ENCODE measurements around the gene INSC. TPM values are rescaled to one million over a fixed set of nuclear protein-coding genes. Genes with fewer than 3 reads are reported as not detected.

The INSC gene
- total and polyA plus RNA-seq, 2 of the 8 experiments (the other 6 are each of a cell fraction or from before 2014, with no cell fraction given), result 0.58 to 0.59 TPM

GRCh38 chr11:15159085-15159484 lies 44.4 kb downstream of the INSC start:
- ChIA-PET CTCF (ENCODE audit: partially characterized antibody) (interaction anchor here (0.7 to 7.8 kb wide), 33 partner anchors 9 to 251 kb away, joined by 3 to 107 read pairs (median 5); partner anchors contain the start of gene INSC), POLR2A (ENCODE audit: partially characterized antibody) (no interaction called here)
- Histone ChIP-seq H2AK5ac (ENCODE audit: low read depth, low read length) (no peak overlapping the region), H2BK15ac (ENCODE audit: low read length) (no peak overlapping the region), H3K27me3 (replicated peaks in 1 of 4; ENCODE audit: control insufficient read depth in 3 of 4, extremely low read depth in 1 of 4, insufficient read depth in 3 of 4, low read length in 3 of 4) (no peaks in the 10 kb centered on the region), H2BK20ac (ENCODE audit: low read length) (no peak overlapping the region), H3K79me2 (ENCODE audit: control insufficient read depth in 1 of 2, insufficient read depth in 2 of 2, low read length in 2 of 2) (no peaks in the 10 kb centered on the region), H2AFZ (ENCODE audit: low read length) (no peak overlapping the region), H3K9ac (replicated peaks in 1 of 4; ENCODE audit: extremely low read depth in 1 of 4, low read depth in 3 of 4, low read length in 3 of 4) (no peak overlapping the region), H4K8ac (ENCODE audit: extremely low read depth, insufficient read depth, low read length) (no peak overlapping the region), H3K4me1 (replicated peaks in 1 of 4; ENCODE audit: control insufficient read depth in 3 of 4, insufficient read depth in 4 of 4, low read length in 3 of 4) (no peaks in the 10 kb centered on the region), H4K20me1 (replicated peaks in 1 of 2; ENCODE audit: control insufficient read depth in 1 of 2, insufficient read depth in 2 of 2, low read length in 2 of 2) (no peaks in the 10 kb centered on the region), H3K23me2 (ENCODE audit: low read depth, low read length) (no peaks in the 10 kb centered on the region), H2BK120ac (replicated peaks; ENCODE audit: low read depth, low read length) (no peak overlapping the region), H2BK12ac (ENCODE audit: low read depth, low read length) (no peak overlapping the region), H4K91ac (replicated peaks; ENCODE audit: insufficient read length, low read length) (no peak overlapping the region), H3K4me2 (ENCODE audit: insufficient read depth in 1 of 2, low read depth in 2 of 2, low read length in 2 of 2) (no peak overlapping the region), H3K14ac (ENCODE audit: insufficient read length) (no peak overlapping the region), H2BK5ac (ENCODE audit: low read depth, low read length) (no peak overlapping the region), H3K27ac (ENCODE audit: low read depth, low read length) (no peak overlapping the region), H3K18ac (ENCODE audit: extremely low read depth, low read length) (no peak overlapping the region), H3K36me3 (ENCODE audit: control insufficient read depth in 2 of 4, insufficient read depth in 4 of 4, low read length in 3 of 4) (no peaks in the 10 kb centered on the region), H4K5ac (ENCODE audit: insufficient read length, low read depth, low read length) (no peak overlapping the region), H3K23ac (ENCODE audit: insufficient read length) (no peak overlapping the region), H3K4me3 (ENCODE audit: extremely low read depth in 1 of 4, insufficient read depth in 2 of 4, low read depth in 3 of 4, low read length in 4 of 4) (no peak overlapping the region), H3K56ac (replicated peaks; ENCODE audit: insufficient read length, low read depth, low read length) (no peak overlapping the region), H3K9me3 (ENCODE audit: insufficient read depth in 2 of 2, low read depth in 1 of 2, low read length in 1 of 2) (no peaks in the 10 kb centered on the region), H3K79me1 (ENCODE audit: low read depth, low read length) (no peaks in the 10 kb centered on the region), H3K4ac (replicated peaks; ENCODE audit: insufficient read length, low read depth, low read length) (no peak overlapping the region)
- DNase-seq (ENCODE audit: low read depth in 1 of 2, low spot score in 2 of 2), result no peak
- FAIRE-seq, result peak; percentile 24
- WGBS, 2 experiments (ENCODE audit: extremely low coverage in 1 of 2, insufficient coverage in 1 of 2, insufficient read length in 1 of 2, insufficient replicate concordance in 2 of 2, low coverage in 1 of 2, low lambda C conversion rate in 2 of 2, missing lambda C conversion rate in 1 of 2), result 72% methylated on average over 2 of the region's 2 CpGs; no CpG with 5 or more reads in 1 of the 2 experiments
- TF ChIP-seq CEBPB (IDR thresholded peaks at IDR 0.05; ENCODE audit: low read depth, low read length) (no peak), ATF2 (IDR thresholded peaks at IDR 0.05; ENCODE audit: low read length) (no peak), CBX8 (IDR thresholded peaks at IDR 0.05; ENCODE audit: borderline replicate concordance, low read depth, low read length) (no peak), RAD21 (IDR thresholded peaks at IDR 0.05 in 1 of 2, conservative IDR thresholded peaks at IDR 0.05 in 1 of 2; ENCODE audit: low read depth in 2 of 2, low read length in 2 of 2) (peak; percentile 78 to 80), MAFK (IDR thresholded peaks at IDR 0.05; ENCODE audit: low read depth, low read length) (no peak), EZH2 (IDR thresholded peaks at IDR 0.05; ENCODE audit: low read depth, low read length, severe bottlenecking) (no peak), ATF3 (IDR thresholded peaks at IDR 0.05; ENCODE audit: insufficient read depth, low read depth, low read length) (no peak), CTCF (IDR thresholded peaks at IDR 0.05; ENCODE audit: control extremely low read depth in 1 of 3, insufficient read depth in 1 of 3, low read depth in 1 of 3, low read length in 3 of 3) (peak; percentile 15 to 73 (median 69)), JUN (IDR thresholded peaks at IDR 0.05; ENCODE audit: low read depth, low read length) (no peak)
